ENCODE data around the gene SDC3.

SDC3 gene

DNA sequence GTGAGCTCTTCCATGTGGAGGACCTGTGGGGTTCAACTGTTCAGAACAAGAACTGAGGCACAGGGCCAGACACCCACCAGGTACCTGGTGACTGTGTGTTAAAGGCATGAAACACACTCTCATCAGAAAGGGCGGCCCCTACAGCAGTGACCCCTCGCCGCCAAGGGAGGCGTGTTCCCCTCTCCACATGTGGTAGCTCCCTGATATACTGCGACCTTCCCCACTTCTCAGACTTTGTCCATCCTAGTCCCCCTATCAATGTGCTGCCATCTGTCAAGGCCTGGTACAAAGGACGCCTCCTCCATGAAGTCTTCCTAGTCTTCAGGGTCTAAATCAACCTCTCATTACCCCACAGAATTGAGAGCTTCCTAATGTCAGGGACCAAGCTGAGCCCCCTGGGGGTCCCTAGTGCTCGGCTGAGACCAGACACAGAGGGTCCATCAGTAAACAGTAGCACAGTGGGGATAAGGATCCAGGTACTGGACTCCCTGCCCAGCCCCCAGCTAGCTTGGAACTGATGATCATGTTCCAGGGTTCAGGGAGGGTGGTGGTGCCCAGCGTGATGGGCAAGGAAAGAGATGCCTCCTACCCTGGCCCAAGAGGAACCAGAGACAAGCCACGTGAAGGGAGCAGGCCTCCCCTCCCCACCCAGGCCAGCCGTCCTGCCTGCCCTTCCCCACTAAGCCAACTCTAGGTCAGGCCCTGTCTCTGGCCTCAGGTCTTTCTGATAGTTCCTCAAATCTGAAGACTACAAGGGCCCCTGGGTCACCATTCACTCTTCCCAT, 10.3 kb downstream of the SDC3 start:
- H3K4me3 ChIP-seq (ENCODE audit: low read length): no peak overlapping the region
- no peak for DNase-seq (ENCODE audit: low read depth, low spot score)
- H3K9me3 ChIP-seq (ENCODE audit: control insufficient read depth, insufficient read depth, low read length): no peaks in the 10 kb centered on the region
- H3K27ac ChIP-seq (ENCODE audit: low read length): no peak overlapping the region
- no CpG with 5 or more reads among the region's 10 CpGs for WGBS (ENCODE audit: insufficient coverage, insufficient read length)
- H3K27me3 ChIP-seq (ENCODE audit: control insufficient read depth, insufficient read depth, low read length): no peaks in the 10 kb centered on the region
- H3K4me1 ChIP-seq (ENCODE audit: control insufficient read depth, insufficient read depth, low read length): peaks cover 8% of the 10 kb centered on the region; the same call in 1 of the 2 replicates
- H3K36me3 ChIP-seq (ENCODE audit: control insufficient read depth, insufficient read depth, low read length): peaks cover 2% of the 10 kb centered on the region; the same call in 1 of the 2 replicates

DNA sequence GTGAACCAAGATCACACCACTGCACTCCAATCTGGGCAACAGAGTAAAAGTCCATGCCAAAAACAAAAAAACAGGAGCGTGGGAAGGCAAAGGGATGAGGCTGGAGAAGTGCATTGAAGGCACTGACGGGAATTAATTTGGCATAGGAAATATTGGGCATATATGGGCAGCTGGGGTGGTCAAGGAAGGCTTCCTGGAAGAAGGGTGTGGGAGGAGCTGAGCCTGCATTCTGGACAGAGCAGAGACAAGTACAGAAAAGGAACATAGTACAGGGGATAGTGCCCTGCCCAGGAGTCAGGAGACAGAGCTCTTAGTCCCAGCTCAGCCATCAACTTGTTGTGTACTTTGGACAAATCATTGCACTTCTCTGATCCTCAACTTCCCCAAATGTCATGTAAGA, 11.7 kb downstream of the SDC3 start:
- H3K36me3 ChIP-seq (ENCODE audit: control insufficient read depth, insufficient read depth, low read length): peaks cover 2% of the 10 kb centered on the region; the same call in 1 of the 2 replicates
- peaks cover 4% of the 10 kb centered on the region; the same call in 1 of the 2 replicates for H3K4me1 ChIP-seq (ENCODE audit: control insufficient read depth, insufficient read depth, low read length)
- H3K9me3 ChIP-seq (ENCODE audit: control insufficient read depth, insufficient read depth, low read length): no peaks in the 10 kb centered on the region
- WGBS (ENCODE audit: insufficient coverage, insufficient read length): no CpG with 5 or more reads among the region's 2 CpGs
- H3K27me3 ChIP-seq (ENCODE audit: control insufficient read depth, insufficient read depth, low read length): no peaks in the 10 kb centered on the region
- DNase-seq (ENCODE audit: low read depth, low spot score): no peak
- no peak overlapping the region for H3K4me3 ChIP-seq (ENCODE audit: low read length)
- H3K27ac ChIP-seq (ENCODE audit: low read length): no peak overlapping the region

DNA sequence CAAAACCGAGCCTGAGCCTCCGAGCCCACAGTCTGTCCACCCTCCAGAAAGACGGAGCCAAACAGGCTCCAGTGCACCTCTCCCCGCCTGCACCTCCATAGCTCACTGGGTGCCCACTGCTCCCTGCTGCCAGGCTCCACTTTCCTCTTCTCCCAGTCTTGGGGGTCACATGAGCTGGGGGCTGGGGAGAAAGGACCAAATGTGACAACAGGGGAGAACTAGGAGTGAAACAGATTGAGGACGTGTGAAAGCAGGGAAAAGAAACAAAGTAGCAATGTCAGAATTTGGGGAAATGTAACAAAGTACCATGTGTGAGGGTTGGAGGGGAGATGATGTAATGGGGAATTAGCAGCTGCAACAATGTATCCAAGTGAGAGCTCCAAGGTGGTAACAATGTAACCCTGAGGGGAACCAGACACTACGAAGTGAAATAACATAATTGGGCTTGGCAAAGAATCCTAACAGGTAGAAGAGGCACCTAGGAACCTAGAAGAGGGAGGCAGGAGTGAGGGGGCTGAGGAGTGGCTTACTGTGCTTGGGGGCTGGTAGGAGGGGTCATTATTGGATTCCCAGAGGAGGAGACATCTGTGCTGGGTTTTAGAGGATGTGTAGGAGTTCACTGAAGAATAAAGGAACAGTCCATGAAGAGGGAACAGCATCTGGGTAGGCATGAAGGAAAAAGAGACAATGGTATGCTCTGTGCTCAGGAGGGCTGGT, 12.5 kb downstream of the SDC3 start:
- Histone ChIP-seq H3K4me1 (ENCODE audit: control insufficient read depth, insufficient read depth, low read length) (0 out of 2 replicates have a peak, but pooled peaks cover 3% of the 10 kb centered on the region), H3K27me3 (ENCODE audit: control insufficient read depth, insufficient read depth, low read length) (no peaks in the 10 kb centered on the region), H3K36me3 (ENCODE audit: control insufficient read depth, insufficient read depth, low read length) (peaks cover 2% of the 10 kb centered on the region; the same call in 1 of the 2 replicates), H3K4me3 (ENCODE audit: low read length) (no peak overlapping the region), H3K27ac (ENCODE audit: low read length) (no peak overlapping the region), H3K9me3 (ENCODE audit: control insufficient read depth, insufficient read depth, low read length) (no peaks in the 10 kb centered on the region)
- WGBS (ENCODE audit: insufficient coverage, insufficient read length): no CpG with 5 or more reads among the region's 6 CpGs
- no peak for DNase-seq (ENCODE audit: low read depth, low spot score)

DNA sequence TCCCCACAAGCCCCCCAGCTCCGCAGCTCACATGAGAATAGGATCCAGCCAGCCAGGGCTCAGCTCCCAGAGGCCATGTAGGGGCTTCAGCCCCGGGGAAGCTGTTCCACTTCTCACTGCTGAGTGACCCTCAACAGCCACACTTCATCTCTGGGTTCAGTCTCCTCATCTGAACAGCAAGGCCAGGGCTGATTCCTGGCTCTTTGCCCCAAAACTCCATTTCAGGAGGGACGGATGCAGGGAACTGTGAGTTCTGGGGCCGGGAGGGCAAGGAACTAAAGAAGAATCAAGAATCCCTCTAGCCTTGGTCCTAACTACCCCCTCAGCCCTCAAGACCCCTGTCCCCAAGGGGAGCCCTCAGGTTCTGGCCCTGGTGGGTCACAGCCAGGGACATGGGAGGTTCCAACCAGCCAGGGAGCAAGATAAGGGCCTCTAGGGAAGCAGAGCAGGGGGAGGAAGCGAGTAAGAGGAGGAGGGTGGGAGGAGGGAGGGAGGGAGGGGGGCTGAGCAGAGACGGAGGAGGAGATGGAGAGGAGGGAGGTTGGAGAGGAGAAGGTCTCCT, 13.1 kb downstream of the SDC3 start:
- Histone ChIP-seq H3K27me3 (ENCODE audit: control insufficient read depth, insufficient read depth, low read length) (no peaks in the 10 kb centered on the region), H3K36me3 (ENCODE audit: control insufficient read depth, insufficient read depth, low read length) (peaks cover 2% of the 10 kb centered on the region; the same call in 1 of the 2 replicates), H3K4me3 (ENCODE audit: low read length) (no peak overlapping the region), H3K27ac (ENCODE audit: low read length) (no peak overlapping the region), H3K9me3 (ENCODE audit: control insufficient read depth, insufficient read depth, low read length) (no peaks in the 10 kb centered on the region), H3K4me1 (ENCODE audit: control insufficient read depth, insufficient read depth, low read length) (0 out of 2 replicates have a peak, but pooled peaks cover 2% of the 10 kb centered on the region)
- no CpG with 5 or more reads among the region's 6 CpGs for WGBS (ENCODE audit: insufficient coverage, insufficient read length)
- no peak for DNase-seq (ENCODE audit: low read depth, low spot score)

DNA sequence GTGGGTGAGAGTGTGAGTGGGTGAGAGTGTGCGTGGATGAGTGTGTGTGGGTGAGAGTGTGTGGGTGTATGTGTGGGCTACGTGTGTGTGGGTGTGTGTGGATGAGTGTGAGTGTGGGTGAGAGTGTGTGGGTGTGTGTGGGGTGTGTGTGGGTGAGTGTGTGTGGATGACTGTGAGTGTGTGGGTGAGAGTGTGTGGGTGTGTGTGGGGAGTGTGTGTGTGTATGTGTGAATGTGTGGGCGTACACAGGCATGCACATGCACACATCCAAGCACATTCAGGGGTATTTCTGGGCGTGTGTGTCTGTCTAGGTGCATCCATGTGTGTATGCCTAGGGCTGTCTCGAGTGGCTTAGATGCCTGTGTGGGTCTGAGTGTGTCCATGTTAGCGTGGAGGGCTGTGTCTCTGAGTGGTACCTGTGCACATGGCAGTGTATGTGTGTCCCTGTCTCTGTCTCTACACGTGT, 14.0 kb downstream of the SDC3 start:
- no peaks in the 10 kb centered on the region for H3K27me3 ChIP-seq (ENCODE audit: control insufficient read depth, insufficient read depth, low read length)
- 100% methylated on average over 2 of the region's 7 CpGs for WGBS (ENCODE audit: insufficient coverage, insufficient read length)
- H3K27ac ChIP-seq (ENCODE audit: low read length): no peak overlapping the region
- H3K4me3 ChIP-seq (ENCODE audit: low read length): no peak overlapping the region
- H3K36me3 ChIP-seq (ENCODE audit: control insufficient read depth, insufficient read depth, low read length): peaks cover 2% of the 10 kb centered on the region; the same call in 1 of the 2 replicates
- no peaks in the 10 kb centered on the region for H3K9me3 ChIP-seq (ENCODE audit: control insufficient read depth, insufficient read depth, low read length)
- no peak for DNase-seq (ENCODE audit: low read depth, low spot score)
- 0 out of 2 replicates have a peak, but pooled peaks cover 2% of the 10 kb centered on the region for H3K4me1 ChIP-seq (ENCODE audit: control insufficient read depth, insufficient read depth, low read length)

DNA sequence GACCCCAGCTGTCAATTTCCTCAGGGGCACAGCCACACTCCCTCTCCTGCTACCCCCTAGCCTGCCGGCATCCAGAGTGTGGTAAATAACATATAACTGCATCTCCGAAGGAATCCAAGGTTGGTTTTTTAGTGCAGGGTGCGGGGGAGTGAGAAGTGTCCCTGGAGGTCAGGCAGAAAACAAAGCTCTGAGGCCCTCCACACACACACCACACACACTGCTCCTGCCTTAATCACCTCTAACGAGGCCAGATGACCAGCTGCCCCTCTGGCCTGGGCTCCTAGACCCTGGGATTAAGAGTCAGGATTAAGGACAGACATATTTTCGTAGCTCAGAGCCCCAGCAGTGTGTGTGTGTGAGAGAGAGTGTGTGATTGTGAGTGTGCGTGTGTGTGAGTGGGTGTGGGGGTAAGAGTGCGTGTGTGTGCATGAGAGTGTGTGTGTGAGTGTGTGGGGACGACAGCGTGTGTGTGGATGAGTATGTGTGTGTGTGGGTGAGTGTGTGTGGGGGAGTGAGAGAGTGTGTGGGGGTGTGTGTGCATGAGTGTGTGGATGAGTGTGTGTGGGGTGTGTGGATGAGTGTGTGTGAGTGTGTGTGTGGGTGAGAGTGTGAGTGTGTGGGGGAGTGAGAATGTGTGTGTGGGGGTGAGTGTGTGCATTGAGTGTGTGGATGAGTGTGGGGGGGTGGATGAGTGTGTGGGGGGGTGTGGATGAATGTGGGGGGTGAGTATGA, 14.6 kb downstream of the SDC3 start:
- Histone ChIP-seq H3K9me3 (ENCODE audit: control insufficient read depth, insufficient read depth, low read length) (no peaks in the 10 kb centered on the region), H3K4me1 (ENCODE audit: control insufficient read depth, insufficient read depth, low read length) (0 out of 2 replicates have a peak, but pooled peaks cover 2% of the 10 kb centered on the region), H3K27me3 (ENCODE audit: control insufficient read depth, insufficient read depth, low read length) (no peaks in the 10 kb centered on the region), H3K4me3 (ENCODE audit: low read length) (no peak overlapping the region), H3K36me3 (ENCODE audit: control insufficient read depth, insufficient read depth, low read length) (peaks cover 2% of the 10 kb centered on the region; the same call in 1 of the 2 replicates), H3K27ac (ENCODE audit: low read length) (no peak overlapping the region)
- DNase-seq (ENCODE audit: low read depth, low spot score): no peak
- 100% methylated on average over 4 of the region's 9 CpGs for WGBS (ENCODE audit: insufficient coverage, insufficient read length)

DNA sequence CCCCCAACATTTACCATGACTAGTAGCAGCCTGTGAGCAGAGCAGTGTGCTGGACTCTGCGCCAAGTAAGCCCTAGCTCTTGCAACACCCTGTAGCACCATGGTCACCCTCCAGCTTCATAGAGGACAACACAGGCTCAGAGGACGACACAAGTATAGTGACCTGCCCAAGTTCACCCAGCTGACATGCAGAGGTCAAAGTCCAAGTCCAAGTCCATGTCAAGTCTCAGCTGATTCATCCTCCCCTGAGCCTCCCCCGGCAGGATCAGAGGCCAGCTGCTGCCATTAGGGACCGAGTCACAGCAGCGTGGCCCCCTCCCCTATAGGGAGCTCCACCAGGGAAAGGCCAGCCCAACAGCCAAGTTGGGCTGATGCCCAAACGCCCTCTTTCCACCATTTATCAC, 15.9 kb downstream of the SDC3 start:
- Histone ChIP-seq H3K4me3 (ENCODE audit: low read length) (no peak overlapping the region), H3K4me1 (ENCODE audit: control insufficient read depth, insufficient read depth, low read length) (0 out of 2 replicates have a peak, but pooled peaks cover 4% of the 10 kb centered on the region), H3K9me3 (ENCODE audit: control insufficient read depth, insufficient read depth, low read length) (no peaks in the 10 kb centered on the region), H3K36me3 (ENCODE audit: control insufficient read depth, insufficient read depth, low read length) (peaks cover 2% of the 10 kb centered on the region; the same call in 1 of the 2 replicates), H3K27me3 (ENCODE audit: control insufficient read depth, insufficient read depth, low read length) (no peaks in the 10 kb centered on the region), H3K27ac (ENCODE audit: low read length) (no peak overlapping the region)
- WGBS (ENCODE audit: insufficient coverage, insufficient read length): no CpG with 5 or more reads among the region's 6 CpGs
- no peak for DNase-seq (ENCODE audit: low read depth, low spot score)

DNA sequence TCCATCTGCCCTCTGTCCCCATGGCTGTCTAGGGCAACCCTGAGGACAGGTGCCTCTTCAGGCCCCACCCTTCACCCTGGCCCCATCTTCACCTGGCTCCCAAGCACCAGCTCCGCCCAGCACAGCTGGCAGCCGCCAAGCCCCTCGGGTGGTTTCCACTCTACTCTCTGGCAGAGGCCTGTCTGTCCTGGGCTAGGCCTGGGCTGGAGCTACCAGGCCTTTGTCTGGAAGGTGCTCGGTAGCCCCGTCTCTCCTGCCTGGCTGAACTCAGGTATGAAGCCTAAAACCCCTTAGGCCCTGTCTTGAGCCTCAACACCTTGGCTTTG, 17.4 kb downstream of the SDC3 start:
- Histone ChIP-seq H3K27ac (ENCODE audit: low read length) (no peak overlapping the region), H3K4me1 (ENCODE audit: control insufficient read depth, insufficient read depth, low read length) (peaks cover 7% of the 10 kb centered on the region; the same call in 1 of the 2 replicates), H3K36me3 (ENCODE audit: control insufficient read depth, insufficient read depth, low read length) (peaks cover 2% of the 10 kb centered on the region; the same call in 1 of the 2 replicates), H3K27me3 (ENCODE audit: control insufficient read depth, insufficient read depth, low read length) (no peaks in the 10 kb centered on the region), H3K4me3 (ENCODE audit: low read length) (no peak overlapping the region), H3K9me3 (ENCODE audit: control insufficient read depth, insufficient read depth, low read length) (no peaks in the 10 kb centered on the region)
- DNase-seq (ENCODE audit: low read depth, low spot score): no peak
- no CpG with 5 or more reads among the region's 5 CpGs for WGBS (ENCODE audit: insufficient coverage, insufficient read length)

DNA sequence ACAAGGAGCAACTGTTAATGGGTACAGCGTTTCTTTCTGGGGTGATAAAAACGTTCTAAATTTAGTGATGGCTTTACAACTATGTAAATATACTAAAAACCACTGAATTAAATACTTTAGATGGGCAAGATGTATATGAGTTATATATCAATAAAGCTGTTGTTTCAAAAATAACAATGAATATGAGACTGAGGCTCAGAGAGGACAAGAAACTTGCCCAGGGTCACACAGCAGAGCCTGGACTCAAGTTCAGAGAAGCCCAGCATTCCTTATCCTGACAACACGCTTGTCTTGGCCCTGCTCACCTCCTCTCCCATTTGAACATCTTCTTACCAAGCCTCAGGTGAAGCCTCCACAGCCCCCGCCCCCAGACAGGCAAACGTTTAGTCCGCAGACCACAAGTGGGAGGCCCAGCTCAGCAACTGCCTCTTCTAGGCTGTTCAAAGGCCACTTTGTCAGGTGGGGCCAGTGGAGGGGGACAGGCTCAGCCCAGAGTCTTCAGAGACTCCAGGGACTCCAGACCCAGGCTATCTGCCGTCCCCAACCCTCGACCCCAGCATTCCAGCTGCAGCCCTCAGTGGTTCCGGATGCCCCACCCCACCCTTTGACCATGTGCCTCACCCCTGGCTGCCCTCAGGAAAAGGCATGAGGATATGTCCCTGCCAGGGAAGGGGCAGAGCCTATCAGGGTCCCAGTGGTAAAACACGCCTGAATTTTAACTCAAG, 17.9 kb downstream of the SDC3 start:
- WGBS (ENCODE audit: insufficient coverage, insufficient read length): no CpG with 5 or more reads among the region's 10 CpGs
- H3K27ac ChIP-seq (ENCODE audit: low read length): no peak overlapping the region

More for the DNA sequence above, 17.9 kb downstream of the SDC3 start:
- Histone ChIP-seq H3K4me3 (ENCODE audit: low read length) (no peak overlapping the region), H3K9me3 (ENCODE audit: control insufficient read depth, insufficient read depth, low read length) (no peaks in the 10 kb centered on the region), H3K4me1 (ENCODE audit: control insufficient read depth, insufficient read depth, low read length) (peaks cover 8% of the 10 kb centered on the region; the same call in 1 of the 2 replicates), H3K27me3 (ENCODE audit: control insufficient read depth, insufficient read depth, low read length) (no peaks in the 10 kb centered on the region), H3K36me3 (ENCODE audit: control insufficient read depth, insufficient read depth, low read length) (peaks cover 2% of the 10 kb centered on the region; the same call in 1 of the 2 replicates)
- no peak for DNase-seq (ENCODE audit: low read depth, low spot score)

All from iPS DF 6.9 (cell line).